Midbrain (tissue), 1 donor: ENCODE data around the gene RBP2.
"Not testable (repeated sequence)": the region's sequence is repeated elsewhere in the genome, so short reads cannot be mapped to it uniquely, and the experiment has no call there.

Experiments
- DNase-seq: peaks from one replicate; lab custom pipeline; 2025; lab: John Stamatoyannopoulos, UW

The RBP2 gene

GRCh38 chr3:139441656-139442055, 34.7 kb downstream of the RBP2 start:
- DNase-seq, result no peak

- DNase-seq, result no peak
These were observed 35.4 kb downstream of the RBP2 start for GRCh38 chr3:139440639-139441556.

GRCh38 chr3:139439278-139439677, 37.0 kb downstream of the RBP2 start:
- DNase-seq, result no peak

GRCh38 chr3:139434764-139435307, 41.5 kb downstream of the RBP2 start:
- no peak for DNase-seq

GRCh38 chr3:139434228-139434627, 42.1 kb downstream of the RBP2 start:
- DNase-seq, result no peak

- DNase-seq, result no peak
These were observed 43.2 kb downstream of the RBP2 start for GRCh38 chr3:139433089-139433488.

- no peak for DNase-seq
These were observed 45.8 kb downstream of the RBP2 start for GRCh38 chr3:139430493-139430892.

- peak; percentile 89 for DNase-seq
These were observed 48.8 kb downstream of the RBP2 start for GRCh38 chr3:139427283-139428060.

GRCh38 chr3:139425745-139426400, 50.4 kb downstream of the RBP2 start:
- DNase-seq, result no peak

GRCh38 chr3:139423232-139423631, 53.1 kb downstream of the RBP2 start:
- DNase-seq, result no peak

GRCh38 chr3:139421460-139421859, 54.9 kb downstream of the RBP2 start:
- DNase-seq, result no peak

GRCh38 chr3:139421040-139421439, 55.3 kb downstream of the RBP2 start:
- no peak for DNase-seq

GRCh38 chr3:139418144-139418543, 58.2 kb downstream of the RBP2 start:
- no peak for DNase-seq

- DNase-seq, result no peak
These were observed 60.0 kb downstream of the RBP2 start for GRCh38 chr3:139416275-139416674.

- DNase-seq, result no peak
These were observed 61.6 kb downstream of the RBP2 start for GRCh38 chr3:139414608-139415224.

- not testable (repeated sequence) for DNase-seq
These were observed 63.4 kb downstream of the RBP2 start for GRCh38 chr3:139412891-139413290.
